K562 (cell line): ENCODE results near the gene RACGAP1. TPM values are rescaled to one million over a fixed set of nuclear protein-coding genes. Genes with fewer than 3 reads are reported as not detected.

Experiments
- ARID1B ChIP-seq: fragments of 450-650 bp; IDR thresholded peaks from 2 replicates; pipeline ENCODE4 v1.6.1; 2016; ENCODE audit warnings: antibody characterized with exemption, mild to moderate bottlenecking, inconsistent platforms
- CC2D1A ChIP-seq: fragments of 450-650 bp; IDR thresholded peaks from 2 replicates; pipeline ENCODE4 v1.6.1; 2017; ENCODE audit warnings: mild to moderate bottlenecking
- ETV5 ChIP-seq: sonication (generic); formaldehyde crosslinking; IDR thresholded peaks from 2 replicates; pipeline ENCODE4 v1.4.0; 2020; ENCODE audit warnings: low read depth, mild to moderate bottlenecking, missing genetic modification reagents
- HES1 ChIP-seq: fragments of 450-650 bp; IDR thresholded peaks from 2 replicates; pipeline ENCODE4 v1.6.1; 2016; ENCODE audit warnings: low read depth, mild to moderate bottlenecking, moderate library complexity
- JUN ChIP-seq, 2 experiments: sonication (generic) in 1 of 2; formaldehyde crosslinking in 1 of 2; IDR thresholded peaks; 2 replicates each; pipeline versions ENCODE4 v1.6.1 to v1.8.0; 2012 to 2022; ENCODE audit warnings: borderline replicate concordance in 2 of 2, mild to moderate bottlenecking in 2 of 2, improper control_type of control experiment in 1 of 2, low read depth in 1 of 2, low read length in 1 of 2, missing genetic modification reagents in 1 of 2
- JUND ChIP-seq, 2 experiments: IDR thresholded peaks; 2 replicates in 1 of 2; 3 replicates in 1 of 2; pipeline ENCODE4 v1.6.1; 2011; ENCODE audit warnings: borderline replicate concordance in 2 of 2, low read depth in 2 of 2, low read length in 2 of 2, improper control_type of control experiment in 1 of 2, missing biosample characterization in 1 of 2, missing genetic modification characterization in 1 of 2, missing genetic modification reagents in 1 of 2
- LCOR ChIP-seq: sonication (generic); formaldehyde crosslinking; IDR thresholded peaks from 2 replicates; pipeline ENCODE4 v1.8.0; 2022; ENCODE audit warnings: mild to moderate bottlenecking, missing genetic modification reagents
- NBN ChIP-seq: fragments of 450-650 bp; IDR thresholded peaks from 2 replicates; pipeline ENCODE4 v1.6.1; 2016; ENCODE audit warnings: low read depth, mild to moderate bottlenecking
- RBM22 ChIP-seq: fragments of 200-400 bp; formaldehyde crosslinking; IDR thresholded peaks from 2 replicates; pipeline ENCODE4 v1.6.1; 2018; ENCODE audit warnings: low read length, low read depth; ENCODE audit not compliant: poor library complexity, severe bottlenecking
- SOX6 ChIP-seq: fragments of 450-650 bp; IDR thresholded peaks from 2 replicates; pipeline ENCODE4 v1.6.1; 2014; ENCODE audit warnings: mild to moderate bottlenecking
- TOE1 ChIP-seq, 2 experiments: fragments of 450-650 bp in 1 of 2; sonication (generic) in 1 of 2; formaldehyde crosslinking in 1 of 2; IDR thresholded peaks; 2 replicates each; pipeline versions ENCODE4 v1.7.1 to v1.8.0; 2016 to 2022; ENCODE audit warnings: borderline replicate concordance in 2 of 2, mild to moderate bottlenecking in 2 of 2, antibody characterized with exemption in 1 of 2, inconsistent platforms in 1 of 2, low read depth in 1 of 2, missing genetic modification reagents in 1 of 2, moderate library complexity in 1 of 2
- YY1 ChIP-seq, 3 experiments: IDR thresholded peaks; 2 replicates each; pipeline ENCODE4 v1.6.1; 2011; ENCODE audit warnings: low read length in 2 of 3, mild to moderate bottlenecking in 2 of 3, moderate library complexity in 2 of 3, borderline replicate concordance in 1 of 3, control low read depth in 1 of 3, low read depth in 1 of 3; ENCODE audit not compliant: insufficient read depth in 3 of 3, insufficient replicate concordance in 2 of 3, control insufficient read depth in 1 of 3, insufficient read length in 1 of 3; ENCODE audit errors: extremely low read depth in 1 of 3
- ZBTB26 ChIP-seq: fragments of 450-650 bp; formaldehyde crosslinking; IDR thresholded peaks from 2 replicates; pipeline ENCODE4 v1.4.0; 2022; ENCODE audit warnings: missing genetic modification characterization
- polyA plus RNA-seq, 8 experiments: library from polyadenylated mRNA; depleted of rRNA in 4 of 8; stranded (reverse) in 5 of 8; unstranded in 3 of 8; fragments of >200 nt; fragmentation: Nextera tagmentation in 2 of 8; fragmentation: Illumina TruSeq in 1 of 8; extraction: Ambion mirVana in 2 of 8; extraction: Trizol in 1 of 8; gene quantifications; 2 replicates each; pipeline versions ENCODE4 v1.2.1 to v1.2.3, GENCODE V29; 2011 to 2014; ENCODE audit warnings: inconsistent platforms in 1 of 8, missing spikeins in 1 of 8
- total RNA-seq, 7 experiments: library from RNA; depleted of rRNA in 6 of 7; stranded (reverse); fragments of >200 nt in 6 of 7; fragmentation: Illumina TruSeq in 2 of 7; extraction: Trizol in 2 of 7; gene quantifications; 2 replicates each; pipeline versions ENCODE4 v1.2.1 to v1.2.3, GENCODE V29; 2011 to 2021; ENCODE audit warnings: low replicate concordance in 1 of 7
- TF ChIP-seq, protein P1 (sequence below), 2 experiments: fragments of 450-650 bp in 1 of 2; sonication (generic) in 1 of 2; formaldehyde crosslinking in 1 of 2; IDR thresholded peaks in 1 of 2; conservative IDR thresholded peaks in 1 of 2; 2 replicates each; pipeline versions ENCODE4 v1.6.1 to v1.8.1; 2016 to 2023; ENCODE audit warnings: mild to moderate bottlenecking in 2 of 2, moderate library complexity in 2 of 2, inconsistent platforms in 1 of 2, missing genetic modification reagents in 1 of 2
- TF ChIP-seq, protein P2 (sequence below): fragments of 250-450 bp; sonication (Bioruptor Pico); IDR thresholded peaks from 2 replicates; pipeline ENCODE4 v1.5.0; 2021; ENCODE audit warnings: mild to moderate bottlenecking, moderate library complexity

The RACGAP1 gene
- total and polyA plus RNA-seq, 9 of the 15 experiments (the other 6 are each of a cell fraction or from before 2014, with no cell fraction given), result 56.4 to 92.9 (median 71.8) TPM

- TF ChIP-seq YY1 (IDR thresholded peaks at IDR 0.05; ENCODE audit: borderline replicate concordance in 1 of 3, control insufficient read depth in 1 of 3, extremely low read depth in 1 of 3, insufficient read depth in 3 of 3, insufficient read length in 1 of 3, insufficient replicate concordance in 2 of 3, low read depth in 1 of 3, low read length in 2 of 3) (peak in 2 of 3 experiments; percentile 31 to 68), TOE1 (IDR thresholded peaks at IDR 0.05; ENCODE audit: borderline replicate concordance) (peak; percentile 32; the same call in 1 of the 2 replicates), TOE1 (CRISPR knock-in tag; IDR thresholded peaks at IDR 0.05; ENCODE audit: borderline replicate concordance, low read depth) (no peak), SOX6 (peak; percentile 56; the same call in 1 of the 2 replicates), ARID1B (peak; percentile 62), JUN (IDR thresholded peaks at IDR 0.05; ENCODE audit: borderline replicate concordance, low read depth, low read length) (peak; percentile 49; the same call in 1 of the 2 replicates), JUN (CRISPR knock-in tag; IDR thresholded peaks at IDR 0.05; ENCODE audit: borderline replicate concordance) (no peak), RBM22 (no peak), HES1 (0 out of 2 replicates have a peak, but pooled peaks have one; percentile 22), CC2D1A (0 out of 2 replicates have a peak, but pooled peaks have one; percentile 36), LCOR (CRISPR knock-in tag) (peak; percentile 38; the same call in 1 of the 2 replicates), ZBTB26 (CRISPR knock-in tag) (no peak), JUND (IDR thresholded peaks at IDR 0.05; ENCODE audit: borderline replicate concordance, low read depth, low read length) (peak; percentile 82), JUND (tag; IDR thresholded peaks at IDR 0.05; ENCODE audit: borderline replicate concordance, low read depth, low read length) (peak; percentile 74; the same call in 2 of the 3 replicates), NBN (peak; percentile 90), ETV5 (peak; percentile 49; the same call in 1 of the 2 replicates)
- TF ChIP-seq, protein P1, sequence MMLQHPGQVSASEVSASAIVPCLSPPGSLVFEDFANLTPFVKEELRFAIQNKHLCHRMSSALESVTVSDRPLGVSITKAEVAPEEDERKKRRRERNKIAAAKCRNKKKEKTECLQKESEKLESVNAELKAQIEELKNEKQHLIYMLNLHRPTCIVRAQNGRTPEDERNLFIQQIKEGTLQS (IDR thresholded peaks at IDR 0.05), result peak; percentile 71
- TF ChIP-seq, protein P1 (CRISPR knock-in tag; conservative IDR thresholded peaks at IDR 0.05), result 0 out of 2 replicates have a peak, but pooled peaks have one; percentile 35
- TF ChIP-seq, protein P2, sequence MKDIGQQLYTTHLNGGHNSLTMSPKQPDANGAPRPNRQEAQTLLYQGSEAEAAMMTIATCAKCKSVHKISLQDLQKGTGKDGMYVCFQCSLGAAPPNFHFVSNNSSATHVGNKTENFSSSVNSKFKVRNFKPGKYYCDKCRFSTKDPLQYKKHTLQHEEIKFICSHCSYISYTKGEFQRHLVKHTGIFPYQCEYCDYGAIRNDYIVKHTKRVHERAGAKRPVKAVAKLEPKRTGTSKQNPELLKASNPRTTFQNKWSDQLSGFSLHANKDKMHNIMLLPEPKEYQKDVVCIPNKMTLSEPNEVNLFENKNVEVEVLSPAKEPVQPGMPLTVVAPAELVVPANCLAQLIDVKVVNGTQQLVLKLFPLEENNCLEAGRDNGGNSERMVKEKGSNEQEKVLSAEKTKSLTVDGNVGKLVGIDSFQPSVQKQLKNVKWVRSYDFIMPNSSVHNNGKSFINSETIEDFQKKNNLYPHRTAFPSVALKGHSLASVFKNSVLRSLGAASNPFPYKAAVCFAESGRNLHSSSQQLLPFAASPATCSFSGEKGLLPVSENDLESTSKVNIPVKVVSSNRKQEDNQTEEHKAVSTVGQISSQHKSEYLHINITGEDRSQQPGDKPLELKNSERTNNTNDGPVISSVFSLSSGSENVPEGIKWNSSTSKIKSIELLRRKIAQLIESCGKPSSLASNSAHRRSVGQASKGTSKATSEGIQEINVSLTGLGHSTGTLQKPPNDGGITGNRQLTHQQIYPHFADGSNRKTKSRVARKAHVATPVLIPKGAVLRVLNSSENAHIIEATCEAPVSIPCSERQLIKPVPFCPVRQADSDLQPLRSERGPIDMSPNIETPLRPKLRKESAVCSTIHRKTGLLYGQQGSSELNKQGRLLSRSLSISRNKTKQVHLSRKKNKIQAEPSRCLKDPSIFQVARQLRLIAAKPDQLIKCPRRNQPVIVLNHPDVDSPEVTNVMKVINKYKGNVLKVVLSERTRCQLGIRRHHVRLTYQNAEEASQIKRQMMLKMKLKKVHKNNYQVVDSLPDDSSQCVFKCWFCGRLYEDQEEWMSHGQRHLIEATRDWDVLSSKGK (CRISPR knock-in tag), result no peak
These were observed 79.8 kb downstream of the RACGAP1 start (continued) for GRCh38 chr12:49945394-49946080.
